HG03457 (cell line): ENCODE measurements around the gene TMEFF2.
"Not testable (repeated sequence)": the region's sequence is repeated elsewhere in the genome, so short reads cannot be mapped to it uniquely, and the experiment has no call there.

Source experiments
- ATAC-seq: cut with Tn5 transposase; IDR thresholded peaks from one replicate; pipeline ENCODE4 v1.9.1; 2021; ENCODE audit warnings: moderate number of reproducible peaks; ENCODE audit not compliant: unreplicated experiment

Gene TMEFF2

DNA sequence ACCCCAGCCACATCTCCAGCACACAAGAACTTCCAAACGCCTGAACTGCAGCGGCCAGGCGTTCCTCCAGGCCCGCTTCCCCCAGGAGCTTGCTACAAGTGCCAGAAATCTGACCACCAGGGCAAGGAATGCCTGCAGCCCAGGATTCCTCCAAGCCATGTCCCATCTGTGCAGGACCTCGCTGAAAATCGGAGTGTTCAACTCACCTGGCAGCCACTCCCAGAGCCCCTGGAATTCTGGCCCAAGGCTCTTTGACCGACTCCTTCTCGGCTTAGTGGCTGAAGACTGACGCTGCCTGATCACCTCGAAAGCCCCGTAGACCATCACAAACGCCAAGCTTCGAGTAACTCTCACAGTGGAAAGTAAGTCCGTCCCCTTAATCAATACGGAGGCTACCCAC, 62.1 kb downstream of the TMEFF2 start:
- ATAC-seq, result not testable (repeated sequence)

DNA sequence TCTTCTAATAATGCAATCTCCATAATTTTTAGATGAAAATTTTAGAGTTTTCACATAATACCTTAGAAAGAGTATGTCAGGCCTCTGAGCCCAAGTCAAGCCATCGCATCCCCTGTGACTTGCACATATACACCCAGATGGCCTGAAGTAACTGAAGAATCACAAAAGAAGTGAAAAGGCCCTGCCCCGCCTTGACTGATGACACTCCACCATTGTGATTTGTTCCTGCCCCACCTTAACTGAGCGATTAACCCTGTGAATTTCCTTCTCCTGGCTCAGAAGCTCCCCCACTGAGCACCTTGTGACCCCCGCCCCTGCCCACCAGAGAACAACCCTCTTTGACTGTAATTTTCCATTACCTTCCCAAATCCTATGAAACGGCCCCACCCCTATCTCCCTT, 64.4 kb downstream of the TMEFF2 start:
- ATAC-seq, result not testable (repeated sequence)

DNA sequence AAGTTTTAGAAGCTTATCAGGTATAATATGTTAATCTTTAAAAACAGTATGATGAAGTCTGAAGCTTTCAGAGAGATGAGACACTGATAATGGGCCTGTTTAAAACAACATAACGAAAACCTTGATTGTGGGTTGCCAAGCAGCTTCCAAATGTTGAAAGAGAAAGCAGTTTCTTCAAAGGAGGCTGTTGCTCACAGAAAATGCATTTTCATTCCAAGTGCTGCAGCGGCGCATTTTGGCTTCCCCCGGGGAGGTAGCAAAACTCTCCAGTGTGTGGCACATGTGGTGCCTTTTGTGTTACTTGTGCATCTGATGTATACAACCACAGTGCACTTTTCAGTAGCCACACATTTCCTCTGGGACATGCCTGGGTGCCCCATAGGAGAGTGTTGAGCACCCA, 66.1 kb downstream of the TMEFF2 start:
- no peak for ATAC-seq

DNA sequence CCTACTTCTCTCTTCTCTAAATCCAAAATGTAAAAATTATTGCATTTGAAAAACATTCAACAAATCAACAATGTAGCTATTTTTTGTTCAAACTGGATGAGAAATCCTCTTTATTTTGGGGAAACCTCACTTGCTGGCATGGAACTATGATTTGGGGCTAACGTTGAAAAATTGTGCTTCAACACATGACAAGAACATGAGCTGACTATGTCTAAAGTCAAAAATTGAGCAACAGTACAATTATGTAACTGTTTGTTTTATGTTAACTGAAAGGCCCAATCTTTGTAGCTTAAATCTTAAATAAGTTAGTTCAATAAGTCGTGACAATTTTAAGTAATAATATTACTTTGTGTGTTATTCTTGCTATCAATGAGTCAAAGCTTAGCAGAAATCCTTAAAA, 67.3 kb downstream of the TMEFF2 start:
- no peak for ATAC-seq

DNA sequence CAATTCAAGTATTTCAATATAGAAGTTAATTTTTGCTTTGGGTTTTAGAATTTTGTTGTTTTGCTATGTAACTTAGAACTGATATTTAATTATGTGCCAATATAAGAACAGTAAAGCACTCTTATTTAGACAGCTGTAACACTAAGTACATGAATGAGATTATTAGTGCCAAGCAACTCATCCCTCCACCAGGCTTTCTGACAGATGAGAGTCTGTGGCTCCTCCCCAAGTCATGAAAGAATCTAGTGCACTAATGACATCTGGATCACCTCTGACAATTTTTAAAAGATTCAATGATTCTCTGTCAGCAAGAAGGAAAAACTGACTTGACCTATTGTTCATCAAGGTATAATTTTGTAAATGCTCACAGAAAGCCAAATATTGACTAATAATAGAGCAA, 67.8 kb downstream of the TMEFF2 start:
- ATAC-seq, result no peak

DNA sequence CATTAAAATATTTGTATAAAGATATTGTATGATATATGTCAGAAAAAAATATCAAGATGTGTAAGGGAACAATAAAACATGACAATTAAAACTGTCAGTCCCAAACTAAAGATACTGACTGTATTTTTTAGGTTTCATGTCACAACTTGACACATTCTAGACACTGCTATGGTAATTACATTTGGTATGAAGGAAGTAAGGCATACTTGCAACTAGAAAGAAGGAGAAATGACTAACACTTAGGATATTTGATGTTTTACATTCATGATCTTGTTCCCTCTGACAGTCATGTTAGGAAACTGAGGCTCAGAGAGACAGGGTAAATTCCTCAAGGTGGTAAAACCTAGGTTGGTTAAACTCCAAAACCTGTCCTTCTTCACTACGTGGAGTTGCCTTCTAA, 68.3 kb downstream of the TMEFF2 start:
- ATAC-seq, result no peak

DNA sequence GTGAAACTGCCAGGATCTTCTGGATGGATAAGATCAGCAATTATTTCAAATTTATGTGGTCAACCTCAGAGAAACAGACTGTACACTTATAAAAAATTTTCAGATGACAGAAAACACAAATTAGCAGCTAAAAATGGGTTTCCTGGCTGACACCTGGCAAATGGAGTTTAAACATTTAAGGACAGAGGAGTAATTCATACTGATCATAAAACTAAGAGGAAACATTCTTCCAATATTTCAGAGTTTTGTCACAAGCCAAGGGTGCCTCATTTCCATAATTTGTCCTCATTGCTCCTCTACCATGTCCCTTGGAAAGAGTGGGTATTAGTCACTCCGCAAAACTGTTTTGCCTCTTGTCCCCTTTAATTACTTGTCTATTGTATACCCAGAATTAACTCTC, 70.2 kb downstream of the TMEFF2 start:
- ATAC-seq, result no peak

DNA sequence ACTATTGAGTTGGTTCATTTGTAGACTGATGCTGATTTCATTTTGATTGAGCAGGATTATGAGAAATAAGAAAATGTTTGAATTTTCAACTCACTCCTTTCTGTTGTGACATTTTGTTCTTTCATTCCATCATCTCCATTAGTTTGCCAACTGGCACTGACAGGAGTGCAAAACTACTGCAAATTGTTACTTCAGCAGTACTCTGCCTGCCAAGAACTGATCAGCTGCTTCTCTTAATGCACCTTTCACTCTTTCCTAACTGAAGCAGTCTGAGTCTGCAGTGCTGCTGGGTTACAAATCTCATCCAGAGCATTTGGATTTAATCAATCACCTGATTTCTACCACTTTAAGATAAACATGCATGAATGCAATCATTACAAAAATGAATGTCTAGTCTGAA, 70.9 kb downstream of the TMEFF2 start:
- no peak for ATAC-seq

DNA sequence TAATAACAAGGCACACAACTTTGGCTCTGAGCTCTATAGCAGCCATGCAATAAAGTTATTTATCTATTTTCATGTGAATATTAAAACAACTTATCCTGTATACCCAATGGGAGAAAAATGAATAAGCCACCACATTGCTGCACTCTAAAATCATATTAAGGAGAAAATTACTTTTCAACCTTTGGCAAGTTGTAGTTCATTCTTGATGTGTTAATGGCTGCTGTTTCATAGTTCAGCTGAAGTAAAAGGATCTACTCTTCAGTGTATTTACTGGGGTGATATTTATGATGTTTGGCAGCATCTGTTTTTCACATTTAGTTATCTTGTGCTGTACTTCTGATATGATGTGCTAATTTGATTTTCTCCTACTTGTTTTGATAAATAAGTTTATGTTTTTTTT, 71.8 kb downstream of the TMEFF2 start:
- no peak for ATAC-seq

DNA sequence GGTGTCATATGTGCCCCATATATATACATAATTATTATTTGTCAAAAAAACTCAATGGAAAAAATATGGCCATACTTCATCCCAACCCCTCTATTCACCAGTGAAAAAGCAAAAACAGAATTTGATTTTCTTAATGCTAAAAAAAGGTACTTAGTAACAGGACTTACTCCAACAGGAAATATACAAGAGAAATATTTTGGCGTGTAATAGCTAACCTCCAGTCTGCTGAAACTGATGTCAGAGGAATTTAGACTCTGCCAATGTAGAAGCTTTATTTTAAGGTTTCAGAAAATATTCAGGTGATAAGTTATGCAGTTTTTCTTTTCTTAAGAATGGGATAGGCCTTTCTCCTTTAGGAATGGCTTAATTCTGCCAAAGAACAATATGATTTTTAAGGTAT, 72.6 kb downstream of the TMEFF2 start:
- no peak for ATAC-seq

DNA sequence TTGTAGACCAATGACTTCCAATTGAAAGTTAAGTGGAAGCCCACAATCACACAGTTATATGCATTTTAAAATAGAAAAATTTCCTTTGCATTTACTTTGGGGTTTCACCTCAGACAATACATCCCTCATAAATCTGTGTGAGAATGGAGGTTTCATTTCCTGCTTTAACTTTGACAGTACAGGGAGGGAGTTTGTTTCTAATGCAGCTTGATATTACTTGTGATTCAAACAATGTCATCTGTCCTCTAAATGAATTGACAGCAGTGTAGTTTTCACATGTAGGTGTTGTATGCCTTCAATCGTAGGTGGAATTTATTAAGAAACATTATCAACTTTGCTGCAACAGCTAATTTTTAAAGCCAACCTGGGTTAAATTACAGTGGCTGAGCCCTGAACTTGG, 75.2 kb downstream of the TMEFF2 start:
- no peak for ATAC-seq

DNA sequence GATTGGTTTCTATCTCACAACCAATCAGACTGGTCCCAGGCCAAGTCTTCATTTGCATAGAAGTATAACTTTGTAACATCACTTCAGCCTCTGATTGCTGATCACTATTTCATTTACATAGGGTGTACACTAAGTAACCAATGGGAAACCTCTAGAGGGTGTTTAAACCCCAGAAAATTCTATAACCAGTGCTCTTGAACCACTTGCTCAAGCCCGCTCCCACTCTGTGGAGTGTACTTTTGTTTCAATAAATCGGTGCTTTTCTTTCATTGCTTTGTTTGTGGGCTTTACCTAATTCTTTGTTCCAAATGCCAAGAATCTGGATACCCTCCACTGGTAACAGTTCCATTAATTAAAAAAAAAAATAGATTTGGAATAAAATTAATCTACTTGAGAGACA, 77.0 kb downstream of the TMEFF2 start:
- ATAC-seq, result no peak

DNA sequence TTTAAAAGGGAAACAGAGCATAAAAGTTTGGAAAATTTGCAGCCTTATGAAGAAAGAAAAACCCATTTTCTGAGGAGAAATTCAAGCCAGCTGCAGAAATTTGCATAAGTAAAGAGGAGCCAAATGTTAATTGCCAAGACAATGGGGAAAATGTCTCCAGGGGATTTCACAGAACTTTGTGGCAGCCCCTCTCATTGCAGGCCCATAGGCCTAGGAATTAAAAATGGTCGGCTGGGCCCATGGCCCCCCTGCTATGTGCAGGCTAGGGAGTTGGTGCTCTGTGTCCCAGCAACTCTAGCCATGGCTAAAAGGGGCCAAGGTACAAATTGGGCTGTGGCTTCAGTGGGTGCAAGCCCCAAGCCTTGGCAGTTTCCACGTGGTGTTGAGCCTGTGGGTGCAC, 83.2 kb downstream of the TMEFF2 start:
- ATAC-seq, result not testable (repeated sequence)

DNA sequence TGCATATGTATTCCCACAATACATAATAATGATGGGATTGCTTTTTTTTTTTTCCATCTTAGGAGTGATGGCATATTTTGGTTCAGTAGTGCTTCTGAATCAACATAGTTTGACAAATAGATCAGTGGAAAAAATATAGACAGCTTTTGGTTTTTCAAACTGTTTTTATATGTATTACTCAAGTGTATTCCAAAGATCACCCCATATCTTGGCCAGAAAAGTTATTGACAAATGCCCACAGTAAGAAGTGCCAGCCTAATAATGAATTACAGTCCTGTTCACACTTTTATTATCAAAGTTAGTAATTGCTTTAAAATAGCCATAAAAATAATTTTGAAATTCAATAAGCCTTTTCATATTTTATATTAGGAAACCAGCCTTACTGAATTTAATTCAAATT, 95.0 kb downstream of the TMEFF2 start:
- ATAC-seq, result no peak

DNA sequence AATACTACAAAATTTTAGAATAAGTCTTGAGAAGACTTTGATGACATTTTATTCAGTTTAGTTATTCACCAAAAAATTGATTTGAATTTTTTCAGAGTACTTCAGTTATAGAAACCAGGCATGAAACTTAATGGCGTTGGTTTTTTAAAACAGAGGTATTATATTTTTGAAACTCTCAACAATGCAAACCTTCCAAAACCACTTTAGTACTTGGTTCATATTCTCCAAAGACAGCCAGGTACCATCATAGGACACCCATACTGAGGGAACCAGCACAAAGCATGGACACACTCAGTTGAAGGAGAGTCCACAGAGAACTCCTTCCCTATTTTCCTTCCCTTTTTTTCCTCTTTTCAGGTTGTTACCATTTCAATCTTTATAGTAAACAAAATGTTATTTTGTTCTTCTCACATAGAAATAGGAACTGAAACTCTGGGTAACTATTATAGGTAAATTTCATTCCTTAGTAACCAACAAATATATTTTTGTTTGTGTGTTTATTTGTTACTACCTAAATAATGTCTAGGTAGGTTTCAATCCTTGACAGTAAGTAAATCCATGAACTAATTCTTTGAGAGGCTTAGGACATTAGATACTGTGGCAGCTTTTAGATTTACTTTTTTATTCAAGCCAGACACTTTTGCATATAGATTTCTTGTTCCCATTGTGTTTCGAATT, 95.8 kb downstream of the TMEFF2 start:
- ATAC-seq, result no peak

DNA sequence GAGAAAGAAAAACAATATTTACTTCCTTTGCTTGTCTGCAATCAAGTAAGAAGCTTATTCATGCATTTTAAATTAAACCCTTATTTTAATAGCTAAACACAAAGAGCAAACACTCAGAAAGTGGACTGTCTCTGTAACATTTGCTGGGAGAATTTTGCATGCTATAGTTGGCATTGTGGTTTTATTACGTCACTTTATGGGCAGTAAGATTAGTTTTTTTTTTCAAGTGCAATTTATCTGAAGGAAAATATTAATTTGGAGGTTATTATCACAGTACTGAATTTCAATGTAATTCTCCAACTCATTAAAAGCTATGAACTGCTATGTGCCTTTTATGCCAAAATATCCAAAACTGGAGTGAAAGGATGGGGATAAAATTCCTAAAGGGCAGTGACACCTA, 103.3 kb downstream of the TMEFF2 start:
- no peak for ATAC-seq

DNA sequence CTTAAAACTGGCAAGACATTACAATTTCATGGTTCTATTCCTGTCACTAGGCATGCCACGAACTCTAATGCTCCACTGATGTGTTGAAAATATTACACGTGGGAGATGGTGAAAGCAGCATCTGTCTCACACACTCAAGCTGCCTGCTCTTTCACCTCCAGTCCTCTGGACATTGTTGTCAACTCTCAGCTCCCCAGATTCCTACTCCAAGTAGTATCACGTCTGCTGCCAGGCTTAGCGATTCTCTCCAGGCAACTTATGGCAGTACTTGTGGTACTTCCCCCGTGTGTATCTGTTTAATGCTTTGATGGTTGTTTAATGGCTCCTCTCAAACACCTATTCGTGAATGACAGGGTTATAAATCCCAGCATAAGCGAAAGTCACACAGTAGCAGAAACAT, 103.8 kb downstream of the TMEFF2 start:
- no peak for ATAC-seq

DNA sequence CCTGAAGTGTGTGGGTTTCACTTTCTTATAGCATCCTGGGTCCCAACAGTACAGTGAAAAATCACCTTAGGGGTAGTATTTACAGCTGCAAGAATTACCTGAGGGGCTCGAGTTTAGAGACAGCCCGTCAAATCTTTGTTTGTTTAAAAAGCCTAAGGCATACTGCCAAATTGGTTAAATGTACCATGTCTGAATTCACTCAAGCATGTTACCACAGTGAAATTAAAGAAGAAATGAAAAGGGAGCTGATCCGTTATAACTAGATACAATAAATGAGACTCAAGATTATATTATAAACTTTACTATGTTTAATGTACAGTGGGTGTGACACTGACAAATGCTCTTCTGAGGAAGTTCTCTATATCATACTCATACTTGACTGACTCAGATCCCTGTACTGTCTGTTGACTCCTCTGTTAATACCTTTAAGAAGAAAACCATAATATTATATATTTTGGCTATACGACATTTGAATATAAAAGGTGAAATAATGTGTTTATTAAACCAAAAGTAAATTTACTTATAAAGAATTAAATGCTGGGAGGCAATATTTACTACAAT, 107.3 kb downstream of the TMEFF2 start:
- ATAC-seq, result no peak

DNA sequence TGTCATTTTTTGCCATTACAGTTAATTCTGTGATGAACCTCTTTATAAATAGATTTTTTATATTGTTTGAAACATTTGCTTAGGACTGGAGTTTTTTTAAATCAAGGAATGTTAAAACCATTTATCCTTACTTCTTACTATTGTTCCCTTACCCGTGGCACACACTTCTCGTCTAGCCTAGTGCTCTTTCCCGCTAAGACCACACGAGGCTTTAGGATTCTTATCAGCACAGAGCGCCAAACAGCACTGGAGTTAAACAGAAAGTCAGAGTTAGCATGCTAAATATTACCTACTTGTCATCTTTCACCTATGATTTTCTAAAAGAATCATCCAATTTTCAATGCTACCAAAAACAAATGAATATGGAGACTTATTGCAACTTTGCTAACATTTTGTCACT, 112.6 kb downstream of the TMEFF2 start:
- no peak for ATAC-seq

DNA sequence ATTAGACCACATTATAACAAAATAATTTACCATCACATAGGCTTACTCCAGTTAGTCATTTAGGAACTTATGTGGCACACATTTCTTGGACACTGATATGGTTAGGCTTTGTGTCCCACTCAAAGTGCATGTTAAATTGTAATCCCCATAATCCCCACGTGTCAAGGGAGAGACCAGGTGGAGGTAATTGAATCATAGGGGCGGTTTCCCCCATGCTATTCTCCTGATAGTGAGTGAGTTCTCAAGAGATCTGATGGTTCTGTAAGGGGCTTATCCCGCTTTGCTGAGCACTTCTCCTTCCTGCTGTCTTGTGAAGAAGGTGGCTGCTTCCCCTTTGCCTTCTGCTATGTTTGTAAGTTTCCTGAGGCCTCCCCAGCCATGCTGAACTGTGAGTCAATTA, 114.6 kb downstream of the TMEFF2 start:
- ATAC-seq, result not testable (repeated sequence)

DNA sequence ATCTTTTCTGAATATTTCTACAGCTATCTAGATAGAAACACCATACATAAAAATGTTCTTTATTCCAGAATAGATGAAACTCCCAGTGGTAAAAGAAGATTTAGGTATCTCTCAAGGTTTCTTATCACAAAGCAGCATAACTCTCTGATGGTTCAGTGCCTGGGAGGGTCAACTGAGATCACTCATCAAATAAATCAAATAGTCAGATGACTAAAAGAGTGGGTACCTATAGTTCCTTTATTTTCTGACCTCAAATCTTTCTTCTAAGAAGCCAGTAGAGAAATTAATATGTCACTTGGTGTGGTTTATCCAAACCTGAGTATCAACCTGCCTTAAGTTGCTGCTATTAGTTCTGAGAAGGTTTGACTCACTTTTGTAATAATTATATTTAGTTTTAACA, 120.9 kb downstream of the TMEFF2 start:
- no peak for ATAC-seq

DNA sequence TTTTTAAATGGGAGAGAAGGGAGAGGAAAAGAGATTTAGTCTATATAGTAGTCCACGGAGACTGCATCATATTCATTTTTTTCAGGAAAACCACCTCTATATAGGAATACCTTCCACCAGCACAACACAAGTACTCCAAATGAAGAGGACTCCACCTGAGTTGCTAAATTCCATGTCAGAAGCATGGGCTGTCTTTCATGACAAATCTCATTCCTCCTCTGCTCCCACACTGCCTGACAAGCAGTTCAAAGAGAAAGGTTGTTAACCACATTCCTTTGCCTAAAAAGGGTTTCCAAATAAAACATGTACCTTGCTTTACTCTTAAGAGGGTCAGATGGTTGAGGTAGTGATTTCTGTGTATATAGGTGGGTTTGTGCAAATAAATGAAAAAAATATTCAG, 122.0 kb downstream of the TMEFF2 start:
- ATAC-seq, result no peak

DNA sequence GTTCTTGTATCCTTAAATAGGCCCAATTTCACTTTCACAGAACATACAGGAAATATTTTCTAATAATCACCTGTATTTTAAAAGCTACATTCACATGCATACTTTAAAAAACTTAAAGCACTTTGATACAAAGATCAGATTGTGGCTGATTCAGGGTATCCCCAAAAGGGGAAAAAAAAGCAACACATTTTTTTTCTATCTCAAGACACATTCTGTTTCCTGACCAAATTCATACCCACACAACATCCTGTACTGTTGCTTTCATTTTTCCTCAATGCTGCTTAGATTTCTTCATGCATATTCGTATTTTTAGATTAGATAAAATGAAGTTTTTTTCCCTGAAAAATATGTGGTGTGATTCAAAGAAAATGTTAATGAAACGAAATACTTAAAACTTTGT, 122.5 kb downstream of the TMEFF2 start:
- no peak for ATAC-seq
